ENCODE measurements around the gene PCYT1A. TPM values are rescaled to one million over a fixed set of nuclear protein-coding genes. Genes with fewer than 3 reads are reported as not detected.
A peak's percentile ranks its signal among the peaks of the same experiment; 100 is the strongest.
"Not testable (repeated sequence)": the region's sequence is repeated elsewhere in the genome, so short reads cannot be mapped to it uniquely, and the experiment has no call there.

The PCYT1A gene
- total RNA-seq, 1 experiment from 2014 or later = 76.3 TPM

GRCh38 chr3:196287090-196287439 is 461 bp downstream of the PCYT1A start:
- DNase-seq (ENCODE audit: low read depth) = no peak

- no peak for DNase-seq (ENCODE audit: low read depth)
These were observed 3.1 kb downstream of the PCYT1A start for GRCh38 chr3:196284396-196284795.

- DNase-seq (ENCODE audit: low read depth) = no peak
These were observed 5.6 kb downstream of the PCYT1A start for GRCh38 chr3:196281962-196282361.

GRCh38 chr3:196280689-196281440 is 6.7 kb downstream of the PCYT1A start:
- DNase-seq (ENCODE audit: low read depth) = no peak

- DNase-seq (ENCODE audit: low read depth) = no peak
These were observed 12.4 kb downstream of the PCYT1A start for GRCh38 chr3:196275126-196275525.

- DNase-seq (ENCODE audit: low read depth) = no peak
These were observed 12.9 kb downstream of the PCYT1A start for GRCh38 chr3:196274585-196274984.

GRCh38 chr3:196273655-196274054 is 13.9 kb downstream of the PCYT1A start:
- no peak for DNase-seq (ENCODE audit: low read depth)

GRCh38 chr3:196272826-196273225 is 14.7 kb downstream of the PCYT1A start:
- DNase-seq (ENCODE audit: low read depth) = no peak

GRCh38 chr3:196270499-196270898 is 17.0 kb downstream of the PCYT1A start:
- DNase-seq (ENCODE audit: low read depth) = no peak

- DNase-seq (ENCODE audit: low read depth) = peak; percentile 79
These were observed 19.0 kb downstream of the PCYT1A start for GRCh38 chr3:196268284-196269163.

GRCh38 chr3:196263819-196264218 is 23.7 kb downstream of the PCYT1A start:
- no peak for DNase-seq (ENCODE audit: low read depth)

- DNase-seq (ENCODE audit: low read depth) = no peak
These were observed 26.7 kb downstream of the PCYT1A start for GRCh38 chr3:196260784-196261183.

GRCh38 chr3:196255776-196256175 is 31.8 kb downstream of the PCYT1A start:
- DNase-seq (ENCODE audit: low read depth) = no peak

GRCh38 chr3:196254376-196255283 is 32.9 kb downstream of the PCYT1A start:
- DNase-seq (ENCODE audit: low read depth) = no peak

- no peak for DNase-seq (ENCODE audit: low read depth)
These were observed 35.6 kb downstream of the PCYT1A start for GRCh38 chr3:196251918-196252317.

- peak; percentile 93 for DNase-seq (ENCODE audit: low read depth)
These were observed 40.8 kb downstream of the PCYT1A start for GRCh38 chr3:196246612-196247308.

GRCh38 chr3:196244166-196244565 is 43.4 kb downstream of the PCYT1A start:
- DNase-seq (ENCODE audit: low read depth) = not testable (repeated sequence)

- DNase-seq (ENCODE audit: low read depth) = no peak
These were observed 45.8 kb downstream of the PCYT1A start for GRCh38 chr3:196241704-196242103.

- no peak for DNase-seq (ENCODE audit: low read depth)
These were observed 47.1 kb downstream of the PCYT1A start for GRCh38 chr3:196240424-196240823.

GRCh38 chr3:196238612-196239560 is 48.6 kb downstream of the PCYT1A start:
- no peak for DNase-seq (ENCODE audit: low read depth)

Data from Daoy (cell line).